GM18951 (cell line): ENCODE results near the gene CEL.

ENCODE experiments used
- POLR2A ChIP-seq: IDR thresholded peaks from 4 replicates; pipeline ENCODE4 v1.6.1; 2011; ENCODE audit warnings: mild to moderate bottlenecking; ENCODE audit not compliant: insufficient read length, insufficient read depth; ENCODE audit errors: extremely low read depth
- in situ Hi-C: fragments of 300-500 bp; cut with MboI; formaldehyde crosslinking; loops from one replicate; pipeline ENCODE4 v1.12.0; 2022; ENCODE audit warnings: low sequenced_read_pairs, mixed read lengths, inconsistent platforms; ENCODE audit not compliant: unreplicated experiment

The CEL gene

DNA sequence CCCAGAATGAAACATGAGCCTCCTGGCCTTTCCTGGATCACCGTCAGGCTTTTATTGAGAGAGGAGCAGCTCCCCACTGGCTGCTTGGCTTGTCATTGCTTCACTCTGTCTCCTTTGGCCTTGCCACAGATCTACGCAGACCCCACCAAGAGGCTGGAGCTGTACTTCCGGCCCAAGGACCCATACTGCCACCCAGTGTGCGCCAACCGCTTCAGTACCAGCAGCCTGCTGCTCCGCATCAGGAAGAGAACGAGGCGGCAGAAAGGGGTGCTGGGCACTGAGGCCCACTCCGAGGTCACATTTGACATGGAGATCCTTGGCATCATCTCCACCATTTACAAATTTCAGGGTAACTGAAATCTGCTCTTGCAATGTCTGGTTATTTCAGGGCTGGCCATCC lies 19.8 kb upstream of the CEL start:
- no peak for TF ChIP-seq POLR2A
- in situ Hi-C loops = no loop called here

GRCh38 chr9:133042676-133043075 lies 19.1 kb upstream of the CEL start:
- TF ChIP-seq POLR2A = no peak
- in situ Hi-C loops = no loop called here

DNA sequence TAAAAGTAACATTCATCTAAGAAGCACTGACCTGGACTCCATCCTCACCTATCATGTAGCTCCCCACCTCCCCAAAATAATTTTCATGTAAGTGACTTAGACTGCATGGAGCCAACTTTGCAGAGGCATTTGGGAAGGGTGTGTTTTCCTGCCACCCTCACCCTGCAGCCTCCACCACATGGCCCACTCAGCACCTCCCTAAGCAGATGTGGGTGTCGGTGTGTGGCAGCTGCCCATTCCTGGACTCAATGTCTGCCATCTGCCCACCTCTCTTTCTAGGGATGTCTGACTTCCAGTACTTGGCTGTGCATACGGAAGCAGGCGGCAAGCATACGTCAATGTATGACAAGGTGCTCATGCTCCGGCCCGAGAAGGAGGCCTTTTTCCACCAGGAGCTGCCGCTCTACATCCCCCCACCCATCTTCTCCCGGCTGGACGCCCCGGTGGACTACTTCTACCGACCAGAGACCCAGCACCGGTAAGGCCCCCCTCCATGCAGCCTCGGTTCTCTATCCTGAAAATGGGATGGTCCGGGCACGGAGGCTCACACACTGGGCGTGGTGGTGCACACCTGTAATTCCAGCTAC lies 18.2 kb upstream of the CEL start:
- in situ Hi-C loops = no loop called here
- no peak for TF ChIP-seq POLR2A

DNA sequence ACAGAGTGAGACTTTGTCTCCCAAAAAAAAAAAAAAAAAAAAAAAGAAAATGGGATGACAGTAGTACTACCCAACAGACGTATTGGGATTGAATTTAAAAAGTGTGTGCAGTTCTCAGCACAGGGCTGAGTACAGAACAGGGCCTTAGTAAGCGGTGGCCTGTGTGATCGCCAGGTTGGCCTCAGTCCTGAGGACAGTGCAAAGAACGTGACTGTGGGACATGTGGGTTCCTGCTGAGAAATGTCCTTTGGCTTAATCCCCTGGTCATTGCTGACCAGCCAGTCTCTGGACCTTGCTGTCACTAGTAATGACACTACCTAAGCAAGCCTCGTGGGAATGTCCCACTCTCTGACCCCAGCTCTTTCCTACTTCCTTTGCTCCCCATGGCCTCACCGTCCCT lies 17.7 kb upstream of the CEL start:
- in situ Hi-C loops = no loop called here

GRCh38 chr9:133044661-133045060 lies 17.1 kb upstream of the CEL start:
- in situ Hi-C loops = no loop called here

More for the DNA sequence above, 17.7 kb upstream of the CEL start:
- no peak for TF ChIP-seq POLR2A

DNA sequence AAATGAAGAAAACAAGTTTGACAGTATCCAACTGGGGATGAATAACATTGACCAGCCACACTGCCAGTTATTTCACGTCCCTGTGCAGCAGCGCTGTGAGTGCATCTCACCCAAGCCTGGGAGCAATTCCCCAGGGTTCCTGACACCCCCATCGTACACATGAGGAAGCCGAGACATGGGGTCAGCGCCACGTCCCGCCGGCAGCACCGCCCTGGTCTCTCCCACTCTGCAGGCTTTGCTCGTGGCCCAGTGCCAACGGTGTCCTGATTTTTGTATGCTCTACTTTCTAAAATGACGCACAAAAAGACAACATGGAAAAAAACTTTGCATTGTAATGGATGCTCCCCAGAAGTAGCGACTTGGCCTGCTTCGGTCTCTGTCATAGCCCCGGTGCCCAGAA lies 16.6 kb upstream of the CEL start:
- TF ChIP-seq POLR2A = no peak
- in situ Hi-C loops = no loop called here

More at GRCh38 chr9:133044661-133045060, 17.1 kb upstream of the CEL start:
- TF ChIP-seq POLR2A = no peak

- TF ChIP-seq POLR2A = no peak
- in situ Hi-C loops = no loop called here
These were observed 15.4 kb upstream of the CEL start for GRCh38 chr9:133046196-133046899.

DNA sequence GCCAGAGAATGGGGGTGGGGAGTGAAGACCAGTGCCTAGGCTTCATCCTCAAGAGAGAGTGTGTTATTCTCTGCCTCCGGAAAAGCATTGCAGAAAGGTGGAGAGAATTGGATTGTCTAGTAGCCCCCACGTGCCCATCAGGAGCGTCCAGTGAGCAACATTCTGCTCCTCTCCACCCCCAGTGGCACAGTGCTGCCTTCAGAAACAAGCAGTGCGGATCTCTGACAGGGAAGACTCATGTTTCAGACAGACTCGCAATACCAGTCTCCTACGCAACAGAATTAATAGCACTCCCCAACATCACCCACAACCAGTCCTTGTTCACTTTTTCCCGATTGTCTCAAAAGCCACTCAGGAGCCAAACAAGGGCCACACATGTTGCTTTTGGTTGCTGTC lies 14.9 kb upstream of the CEL start:
- in situ Hi-C loops = no loop called here
- TF ChIP-seq POLR2A = no peak

- no peak for TF ChIP-seq POLR2A
- in situ Hi-C loops = no loop called here
These were observed 13.2 kb upstream of the CEL start for GRCh38 chr9:133048595-133048994.

DNA sequence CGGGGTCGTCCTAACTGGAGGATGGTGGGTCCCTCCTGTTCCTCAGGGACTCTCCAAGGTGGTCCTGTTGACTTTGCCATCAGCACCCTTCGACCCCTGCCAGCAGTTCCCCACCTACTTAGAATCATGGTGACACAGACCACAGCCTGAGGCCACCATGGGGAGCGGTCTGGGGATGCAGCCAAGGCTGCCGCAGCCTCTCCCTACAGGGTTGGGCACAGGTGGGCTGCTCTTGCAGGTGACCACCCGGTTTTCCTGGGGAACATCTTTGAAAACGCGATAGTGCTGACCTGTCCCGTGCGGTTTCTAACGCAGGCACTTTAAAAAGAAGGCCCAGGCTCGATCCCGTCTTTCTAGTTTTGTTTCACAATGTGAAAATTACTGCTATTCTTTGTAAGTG lies 12.7 kb upstream of the CEL start:
- no peak for TF ChIP-seq POLR2A
- in situ Hi-C loops = no loop called here

DNA sequence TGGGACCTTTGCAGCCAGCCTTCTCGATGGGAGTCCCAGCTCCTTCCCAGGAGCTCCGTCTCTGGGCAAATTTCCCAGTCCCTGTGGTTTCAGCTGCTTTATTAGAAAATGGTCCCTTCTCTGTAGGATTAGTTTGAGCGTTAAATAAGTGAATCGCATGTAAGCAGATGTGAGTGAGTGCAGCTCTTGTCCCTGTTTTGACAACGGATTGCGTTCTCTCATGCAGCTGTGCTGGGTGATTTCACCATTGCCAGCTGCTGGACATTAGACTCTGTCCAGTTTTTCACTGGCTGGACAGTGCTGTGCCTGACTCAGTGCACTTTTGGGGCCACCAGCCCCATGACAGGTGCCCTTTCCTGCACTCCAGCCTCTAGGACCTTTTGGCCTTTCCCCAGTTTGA lies 11.6 kb upstream of the CEL start:
- in situ Hi-C loops = no loop called here
- TF ChIP-seq POLR2A = no peak

DNA sequence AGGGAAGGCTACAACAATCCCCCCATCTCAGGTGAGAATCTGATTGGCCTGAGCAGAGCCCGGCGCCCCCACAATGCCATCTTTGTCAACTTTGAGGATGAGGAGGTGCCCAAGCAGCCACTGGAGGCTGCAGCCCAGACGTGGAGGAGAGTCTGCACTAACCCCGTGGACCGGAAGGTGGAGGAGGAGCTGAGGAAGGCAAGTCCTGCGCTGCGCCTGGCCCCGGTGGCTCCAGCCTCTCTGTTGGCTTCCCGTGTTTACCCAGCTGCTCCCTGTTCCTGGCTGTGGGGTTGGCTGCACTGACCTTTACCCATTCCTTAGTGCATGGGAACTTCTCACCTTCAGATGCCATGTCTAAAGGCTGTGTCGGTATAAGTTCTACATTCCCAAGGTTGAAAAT lies 11.0 kb upstream of the CEL start:
- no peak for TF ChIP-seq POLR2A
- in situ Hi-C loops = no loop called here

- in situ Hi-C loops = no loop called here
- TF ChIP-seq POLR2A = no peak
These were observed 10.4 kb upstream of the CEL start for GRCh38 chr9:133051281-133051900.

DNA sequence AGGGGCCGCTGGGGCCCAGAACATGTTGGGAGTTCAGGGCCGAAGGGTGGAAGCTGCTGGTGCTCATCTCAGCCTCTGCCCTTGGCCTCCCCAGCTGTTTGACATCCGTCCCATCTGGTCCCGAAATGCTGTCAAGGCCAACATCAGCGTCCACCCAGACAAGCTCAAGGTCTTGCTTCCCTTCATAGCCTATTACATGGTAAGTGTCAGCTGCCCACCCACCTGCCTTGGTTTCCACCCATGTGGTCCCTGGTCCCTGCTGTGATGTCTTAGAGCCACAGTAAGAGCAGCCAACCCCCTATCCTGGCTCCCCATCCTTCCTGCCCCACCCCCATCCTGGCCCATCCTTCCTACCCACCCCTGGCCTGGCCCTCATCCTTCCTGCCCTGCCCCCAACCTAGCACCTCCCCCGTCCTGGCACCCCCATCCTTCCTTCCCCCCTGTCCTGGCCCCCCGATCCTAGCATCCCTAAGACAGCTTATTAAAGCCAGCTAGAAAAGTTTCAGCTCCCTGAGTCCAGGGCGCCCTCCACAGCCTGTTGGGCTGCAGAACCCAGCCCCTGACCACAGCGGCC lies 9.7 kb upstream of the CEL start:
- in situ Hi-C loops = no loop called here
- TF ChIP-seq POLR2A = no peak

GRCh38 chr9:133054194-133054890 lies 7.4 kb upstream of the CEL start:
- no peak for TF ChIP-seq POLR2A
- in situ Hi-C loops = no loop called here
